Subcutaneous adipose tissue (tissue), 4 donors: ENCODE measurements around the gene TRIM42. TPM values are rescaled to one million over a fixed set of nuclear protein-coding genes. Genes with fewer than 3 reads are reported as not detected.

ENCODE experiments used
- total RNA-seq, 4 donors: library from RNA; depleted of rRNA; stranded (reverse); fragments of >200 nt; gene quantifications; one replicate each; pipeline ENCODE4 v1.1.0, GENCODE V29; 2016
- TF ChIP-seq, protein P1 (sequence below): fragments of 450-650 bp; IDR thresholded peaks from one replicate; pipeline ENCODE4 v1.5.1; 2016; ENCODE audit warnings: low read depth, mild to moderate bottlenecking, control low read depth, antibody characterized with exemption, moderate library complexity

The TRIM42 gene
- total RNA-seq, 4 donors from 2014 or later, result not detected

DNA sequence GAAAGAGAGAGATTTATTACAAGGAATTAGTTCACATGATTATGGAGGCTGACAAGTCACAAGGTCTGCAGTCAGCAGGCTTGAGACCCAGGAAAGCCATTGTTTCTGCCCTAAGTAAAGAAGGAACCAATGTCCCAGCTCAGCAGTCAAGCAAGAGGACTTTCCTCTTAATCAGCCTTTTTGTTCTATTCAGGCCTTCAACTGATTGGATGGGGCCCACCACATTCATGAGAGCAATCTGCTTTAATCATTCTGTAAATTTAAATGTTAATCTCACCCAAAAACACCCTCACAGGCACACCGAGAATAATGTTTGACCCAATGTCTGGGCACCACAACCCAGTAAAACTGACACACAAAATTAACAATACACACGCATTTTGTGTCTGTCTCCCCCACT, 64.3 kb downstream of the TRIM42 start:
- TF ChIP-seq, protein P1, sequence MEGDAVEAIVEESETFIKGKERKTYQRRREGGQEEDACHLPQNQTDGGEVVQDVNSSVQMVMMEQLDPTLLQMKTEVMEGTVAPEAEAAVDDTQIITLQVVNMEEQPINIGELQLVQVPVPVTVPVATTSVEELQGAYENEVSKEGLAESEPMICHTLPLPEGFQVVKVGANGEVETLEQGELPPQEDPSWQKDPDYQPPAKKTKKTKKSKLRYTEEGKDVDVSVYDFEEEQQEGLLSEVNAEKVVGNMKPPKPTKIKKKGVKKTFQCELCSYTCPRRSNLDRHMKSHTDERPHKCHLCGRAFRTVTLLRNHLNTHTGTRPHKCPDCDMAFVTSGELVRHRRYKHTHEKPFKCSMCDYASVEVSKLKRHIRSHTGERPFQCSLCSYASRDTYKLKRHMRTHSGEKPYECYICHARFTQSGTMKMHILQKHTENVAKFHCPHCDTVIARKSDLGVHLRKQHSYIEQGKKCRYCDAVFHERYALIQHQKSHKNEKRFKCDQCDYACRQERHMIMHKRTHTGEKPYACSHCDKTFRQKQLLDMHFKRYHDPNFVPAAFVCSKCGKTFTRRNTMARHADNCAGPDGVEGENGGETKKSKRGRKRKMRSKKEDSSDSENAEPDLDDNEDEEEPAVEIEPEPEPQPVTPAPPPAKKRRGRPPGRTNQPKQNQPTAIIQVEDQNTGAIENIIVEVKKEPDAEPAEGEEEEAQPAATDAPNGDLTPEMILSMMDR, result no peak

DNA sequence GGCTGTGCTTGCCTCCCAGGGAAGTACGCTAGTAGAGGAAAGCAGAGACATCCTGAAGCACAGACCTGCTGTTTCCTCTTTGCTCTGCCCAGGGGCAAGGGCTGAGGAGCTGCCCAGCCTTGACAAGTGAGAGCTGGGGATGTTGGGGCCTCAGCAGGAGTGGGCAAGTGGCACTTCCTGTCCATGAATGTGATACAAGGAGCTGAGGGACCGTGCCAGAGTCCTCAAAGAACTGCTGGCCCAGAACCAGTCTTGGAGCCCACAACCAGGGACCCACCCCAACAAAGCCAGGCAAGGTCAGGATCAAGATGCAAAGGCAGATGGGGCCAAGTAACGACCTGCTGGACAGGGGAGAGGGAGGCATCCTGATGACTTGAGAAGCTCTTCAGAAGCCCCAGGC, 70.3 kb downstream of the TRIM42 start:
- TF ChIP-seq, protein P1, result no peak

DNA sequence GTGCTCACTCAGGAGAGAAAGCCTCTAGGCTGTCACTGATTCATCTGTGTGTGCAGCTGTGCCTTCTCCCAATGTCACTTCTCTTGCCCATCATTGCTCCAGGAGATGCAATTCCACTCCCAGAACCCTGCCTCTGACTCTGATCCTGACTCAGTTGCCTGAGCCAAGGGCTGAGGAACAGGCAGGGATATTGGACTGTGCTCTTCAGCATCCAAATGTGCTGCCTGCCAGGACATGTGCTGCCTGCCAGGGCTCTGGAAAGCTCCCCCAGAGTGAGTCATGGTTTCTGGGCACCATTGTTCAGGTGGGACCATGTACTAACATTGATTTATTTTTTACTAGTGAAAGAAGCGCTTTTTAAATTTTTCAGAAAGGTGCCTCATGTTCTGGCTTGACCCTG, 71.0 kb downstream of the TRIM42 start:
- TF ChIP-seq, protein P1, result no peak
